Measurements from ENCODE around the gene IL11. TPM values are rescaled to one million over a fixed set of nuclear protein-coding genes. Genes with fewer than 3 reads are reported as not detected.

Gene IL11
- total RNA-seq, 1 donor from 2014 or later = 0.56 TPM

DNA sequence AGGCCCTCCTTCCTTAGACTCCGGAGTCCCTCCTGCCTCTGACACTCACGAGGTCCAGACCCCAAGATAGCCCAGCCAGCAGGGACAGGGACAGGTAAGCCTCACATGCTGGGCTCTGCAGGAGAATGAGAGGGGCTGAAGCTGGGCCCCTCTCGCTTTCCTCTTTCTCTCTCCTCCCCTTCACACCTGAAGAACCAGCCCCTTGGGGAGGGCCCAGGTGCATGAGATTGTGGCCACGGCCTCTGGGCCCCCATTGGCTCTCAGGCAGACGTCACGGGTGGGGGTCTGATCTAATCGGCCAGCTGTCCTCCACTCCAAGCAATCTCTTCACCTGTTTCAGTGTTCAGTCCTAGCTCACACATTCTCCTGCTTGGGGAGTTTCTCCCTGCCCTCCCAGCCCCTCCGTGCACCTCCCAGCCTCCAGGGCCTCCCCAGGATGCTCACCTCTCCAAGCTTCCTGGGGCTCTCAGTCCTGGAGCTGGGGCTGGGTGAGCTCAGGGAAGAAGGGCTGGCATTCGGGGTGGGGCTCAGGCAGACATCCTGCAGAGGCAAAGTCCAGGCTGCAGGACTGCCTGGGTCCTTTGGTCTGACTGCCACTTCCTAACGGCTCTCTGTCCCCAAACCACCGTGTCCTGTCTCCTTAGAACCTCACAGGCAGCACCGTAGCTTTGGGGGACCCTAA, 47.9 kb downstream of the IL11 start:
- H3K4me3 Mint-ChIP-seq = no peak overlapping the region

DNA sequence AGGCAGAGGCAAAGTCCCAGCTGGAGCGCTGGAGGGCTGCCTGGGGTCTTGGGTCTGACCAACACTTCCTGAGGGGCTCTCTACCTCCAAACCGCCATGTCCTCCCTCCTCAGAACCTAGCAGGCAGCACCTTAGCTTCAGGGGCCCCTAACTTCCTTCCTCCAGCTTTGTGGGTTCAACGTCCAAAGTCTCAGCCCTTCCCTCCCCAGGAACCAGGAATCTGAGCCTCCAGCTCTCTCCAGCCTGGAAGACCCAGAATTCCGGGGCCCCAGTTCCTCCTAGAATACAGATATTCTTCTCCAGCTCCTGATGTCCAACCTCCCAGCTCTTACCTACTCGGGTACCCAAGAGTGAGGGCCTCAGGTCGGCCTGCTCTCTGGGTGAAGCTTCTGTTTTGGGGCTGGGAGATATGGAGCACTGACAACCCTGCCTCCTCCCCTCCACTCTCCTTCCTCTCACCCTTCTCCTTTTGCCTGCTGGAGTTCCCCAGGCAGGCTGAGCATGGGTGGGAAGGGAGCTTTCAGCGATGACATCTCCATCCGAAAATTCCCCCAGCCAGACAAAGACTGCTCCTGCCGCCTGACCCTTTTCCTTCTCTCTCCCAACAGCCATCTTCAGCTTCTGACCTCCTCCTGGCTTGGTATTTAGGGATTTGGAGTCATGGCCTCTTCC, 48.7 kb downstream of the IL11 start:
- H3K4me1 Mint-ChIP-seq = no peaks in the 10 kb centered on the region
- H3K4me3 Mint-ChIP-seq = no peak overlapping the region
- H3K27ac Mint-ChIP-seq (ENCODE audit: unreplicated experiment) = no peak overlapping the region
- H3K9me3 Mint-ChIP-seq = no peaks in the 10 kb centered on the region
- DNase-seq (ENCODE audit: low read depth, low spot score) = no peak
- TF ChIP-seq, protein P1, sequence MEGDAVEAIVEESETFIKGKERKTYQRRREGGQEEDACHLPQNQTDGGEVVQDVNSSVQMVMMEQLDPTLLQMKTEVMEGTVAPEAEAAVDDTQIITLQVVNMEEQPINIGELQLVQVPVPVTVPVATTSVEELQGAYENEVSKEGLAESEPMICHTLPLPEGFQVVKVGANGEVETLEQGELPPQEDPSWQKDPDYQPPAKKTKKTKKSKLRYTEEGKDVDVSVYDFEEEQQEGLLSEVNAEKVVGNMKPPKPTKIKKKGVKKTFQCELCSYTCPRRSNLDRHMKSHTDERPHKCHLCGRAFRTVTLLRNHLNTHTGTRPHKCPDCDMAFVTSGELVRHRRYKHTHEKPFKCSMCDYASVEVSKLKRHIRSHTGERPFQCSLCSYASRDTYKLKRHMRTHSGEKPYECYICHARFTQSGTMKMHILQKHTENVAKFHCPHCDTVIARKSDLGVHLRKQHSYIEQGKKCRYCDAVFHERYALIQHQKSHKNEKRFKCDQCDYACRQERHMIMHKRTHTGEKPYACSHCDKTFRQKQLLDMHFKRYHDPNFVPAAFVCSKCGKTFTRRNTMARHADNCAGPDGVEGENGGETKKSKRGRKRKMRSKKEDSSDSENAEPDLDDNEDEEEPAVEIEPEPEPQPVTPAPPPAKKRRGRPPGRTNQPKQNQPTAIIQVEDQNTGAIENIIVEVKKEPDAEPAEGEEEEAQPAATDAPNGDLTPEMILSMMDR (conservative IDR thresholded peaks at IDR 0.05) = no peak
- no peaks in the 10 kb centered on the region for H3K36me3 Mint-ChIP-seq (ENCODE audit: low read depth)
- no peaks in the 10 kb centered on the region for H3K27me3 Mint-ChIP-seq (ENCODE audit: low read depth)

More for the DNA sequence above, 47.9 kb downstream of the IL11 start:
- H3K4me1 Mint-ChIP-seq = no peaks in the 10 kb centered on the region
- no peaks in the 10 kb centered on the region for H3K36me3 Mint-ChIP-seq (ENCODE audit: low read depth)
- H3K27me3 Mint-ChIP-seq (ENCODE audit: low read depth) = no peaks in the 10 kb centered on the region
- H3K9me3 Mint-ChIP-seq = no peaks in the 10 kb centered on the region
- no peak for DNase-seq (ENCODE audit: low read depth, low spot score)
- TF ChIP-seq, protein P1 (conservative IDR thresholded peaks at IDR 0.05) = no peak
- no peak overlapping the region for H3K27ac Mint-ChIP-seq (ENCODE audit: unreplicated experiment)

DNA sequence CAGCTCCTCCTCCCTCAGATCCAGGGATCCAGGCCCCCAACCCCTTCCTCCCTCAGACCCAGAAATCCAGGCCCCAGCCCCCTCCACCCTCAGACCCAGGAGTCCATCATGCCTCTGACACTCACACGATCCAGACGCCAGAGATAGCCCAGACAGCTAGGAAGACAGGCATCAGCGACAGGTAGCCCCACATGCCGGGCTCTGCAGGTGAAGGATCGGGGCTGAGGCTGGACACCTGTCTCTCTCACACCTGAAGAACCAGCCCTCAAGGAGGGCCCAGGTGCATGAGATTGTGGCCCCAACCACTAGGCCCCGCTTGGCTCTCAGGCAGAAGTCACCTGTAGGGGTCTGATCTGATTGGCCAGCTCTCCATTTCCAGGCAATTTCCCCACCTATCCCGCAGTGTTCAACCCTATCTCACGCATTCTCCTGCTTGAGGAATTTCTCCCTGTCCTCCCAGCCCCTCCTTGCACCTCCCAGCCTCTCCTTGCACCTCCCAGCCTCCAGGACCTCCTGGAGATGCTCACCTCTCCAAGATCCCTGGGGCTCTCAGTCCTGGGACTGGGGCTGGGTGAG, 49.3 kb downstream of the IL11 start:
- no peak overlapping the region for H3K4me3 Mint-ChIP-seq
- no peaks in the 10 kb centered on the region for H3K36me3 Mint-ChIP-seq (ENCODE audit: low read depth)
- no peaks in the 10 kb centered on the region for H3K27me3 Mint-ChIP-seq (ENCODE audit: low read depth)
- H3K4me1 Mint-ChIP-seq = peaks cover 4% of the 10 kb centered on the region
- no peak overlapping the region for H3K27ac Mint-ChIP-seq (ENCODE audit: unreplicated experiment)
- TF ChIP-seq, protein P1 (conservative IDR thresholded peaks at IDR 0.05) = no peak
- DNase-seq (ENCODE audit: low read depth, low spot score) = no peak
- H3K9me3 Mint-ChIP-seq = peaks cover 2% of the 10 kb centered on the region

DNA sequence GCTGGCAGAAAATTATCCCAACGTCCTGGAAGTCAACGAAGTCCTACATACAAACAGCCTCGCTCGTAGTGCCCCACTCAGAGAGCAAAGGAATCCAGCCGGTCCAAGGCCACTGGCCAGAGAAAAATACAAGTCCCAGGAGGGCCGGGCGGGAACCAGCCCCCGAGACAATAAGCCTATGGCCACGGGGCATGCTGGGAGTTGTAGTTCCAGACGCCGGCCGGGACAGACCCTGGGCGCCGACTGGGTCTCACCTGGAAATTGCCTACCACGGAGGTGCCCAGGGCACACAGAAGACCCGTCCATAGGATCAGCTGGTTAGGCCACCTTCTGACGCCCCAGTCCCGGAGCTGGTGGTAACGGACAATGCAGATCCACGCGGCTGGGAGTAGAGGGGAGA, 50.5 kb downstream of the IL11 start:
- H3K27me3 Mint-ChIP-seq (ENCODE audit: low read depth) = no peaks in the 10 kb centered on the region
- peak; percentile 68 for DNase-seq (ENCODE audit: low read depth, low spot score)

DNA sequence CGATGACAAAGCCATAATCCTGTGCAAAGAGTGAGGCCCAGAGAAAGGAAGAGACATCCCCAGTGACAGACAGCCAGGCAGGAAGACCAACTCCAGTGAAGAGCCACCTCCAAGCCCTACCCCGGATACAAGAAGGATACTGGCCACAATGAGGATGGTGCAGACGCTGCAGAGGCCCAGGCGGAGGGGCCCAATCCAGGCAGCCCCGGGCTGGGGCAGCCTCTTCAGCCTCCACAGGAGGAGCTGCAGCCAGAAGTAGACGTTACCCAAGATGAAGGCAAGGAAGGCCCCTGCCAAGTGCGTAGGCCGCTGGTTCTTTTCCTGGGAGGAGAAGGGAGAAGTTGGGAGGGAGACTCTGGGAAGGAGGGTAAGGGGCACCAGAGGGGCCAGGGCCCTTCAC, 53.6 kb downstream of the IL11 start:
- peaks cover 12% of the 10 kb centered on the region for H3K4me1 Mint-ChIP-seq
- no peak overlapping the region for H3K4me3 Mint-ChIP-seq
- H3K27me3 Mint-ChIP-seq (ENCODE audit: low read depth) = no peaks in the 10 kb centered on the region
- peak overlapping the region; percentile 46 for H3K27ac Mint-ChIP-seq (ENCODE audit: unreplicated experiment)
- no peak for DNase-seq (ENCODE audit: low read depth, low spot score)
- H3K36me3 Mint-ChIP-seq (ENCODE audit: low read depth) = no peaks in the 10 kb centered on the region
- peaks cover 2% of the 10 kb centered on the region for H3K9me3 Mint-ChIP-seq
- TF ChIP-seq, protein P1 (conservative IDR thresholded peaks at IDR 0.05) = no peak

More for the DNA sequence above, 50.5 kb downstream of the IL11 start:
- Mint-ChIP-seq H3K9me3 (peaks cover 2% of the 10 kb centered on the region), H3K36me3 (ENCODE audit: low read depth) (no peaks in the 10 kb centered on the region), H3K4me3 (peak overlapping the region; percentile 44), H3K27ac (ENCODE audit: unreplicated experiment) (peak overlapping the region; percentile 43), H3K4me1 (peaks cover 4% of the 10 kb centered on the region)
- TF ChIP-seq, protein P1 (conservative IDR thresholded peaks at IDR 0.05) = no peak

Data from neural crest cell (in vitro differentiated cells).